Large intestine (tissue), 12 donors: Measurements from ENCODE around the gene LAMC3. TPM values are rescaled to one million over a fixed set of nuclear protein-coding genes. Genes with fewer than 3 reads are reported as not detected.

ENCODE experiments used
- DNase-seq, 2 donors: peaks; one replicate each; pipeline versions ENCODE4 v3.0.0 to v3.0.0-alpha.2; 2013
- H3K27ac ChIP-seq: one replicate; pipeline ENCODE4 v1.5.1; 2013; ENCODE audit warnings: low read length
- H3K27me3 ChIP-seq: 2 replicates; pipeline ENCODE4 v1.6.1; 2013; ENCODE audit warnings: low read length; ENCODE audit not compliant: control insufficient read depth, insufficient read depth
- H3K36me3 ChIP-seq: 2 replicates; pipeline ENCODE4 v1.6.1; 2013; ENCODE audit warnings: low read length; ENCODE audit not compliant: control insufficient read depth, insufficient read depth
- H3K4me1 ChIP-seq: one replicate; pipeline ENCODE4 v1.6.1; 2013; ENCODE audit warnings: low read length; ENCODE audit not compliant: control insufficient read depth, insufficient read depth
- H3K4me3 ChIP-seq: one replicate; pipeline ENCODE4 v1.5.1; 2013; ENCODE audit warnings: low read length
- H3K9me3 ChIP-seq: one replicate; pipeline ENCODE4 v1.6.1; 2013; ENCODE audit warnings: mild to moderate bottlenecking, low read depth, low read length, moderate library complexity; ENCODE audit not compliant: control insufficient read depth
- WGBS: methylation state at CpG from one replicate; pipeline ENCODE4 v1.1.5; 2013; ENCODE audit warnings: low lambda C conversion rate; ENCODE audit not compliant: insufficient coverage; 5-methylcytosine and 5-hydroxymethylcytosine counted together
- long read RNA-seq, 11 donors: transcript quantifications; one replicate each; lab custom pipeline, GENCODE V29; 2026
- polyA plus RNA-seq: library from polyadenylated mRNA; unstranded; fragments of 120-200 nt; gene quantifications from one replicate; pipeline ENCODE4 v1.2.1, GENCODE V29; 2013

The LAMC3 gene
- 0.66 TPM for polyA plus RNA-seq
- long read RNA-seq, donor 1, result 0 reads
- long read RNA-seq, donor 2, result 0 reads
- long read RNA-seq, donor 3, result 0 reads
- long read RNA-seq, donor 4, result 0 reads
- long read RNA-seq, donor 5, result 0 reads
- long read RNA-seq, donor 6, result 0 reads
- long read RNA-seq, donor 7, result 0 reads
- long read RNA-seq, donor 8, result 0 reads
- long read RNA-seq, donor 9, result 0 reads
- long read RNA-seq, donor 10, result 0 reads
- long read RNA-seq, donor 11, result 0 reads

- WGBS, result no CpG with 5 or more reads among the region's 88 CpGs
- no peak for DNase-seq
- Histone ChIP-seq H3K27ac (no peak within 1 kb of the TSS), H3K9me3 (no peaks in the 10 kb centered on the region), H3K4me3 (no peak within 1 kb of the TSS), H3K27me3 (peaks cover 43% of the 10 kb centered on the region), H3K4me1 (no peaks in the 10 kb centered on the region), H3K36me3 (no peaks in the 10 kb centered on the region)
These were observed at the start of gene LAMC3 for GRCh38 chr9:131008909-131009618. Gene LAMC3, plus strand, starts transcription at chr9:131009174. Its CDS starts 41 bp downstream, at chr9:131009215.

- Histone ChIP-seq H3K9me3 (peaks cover 6% of the 10 kb centered on the region), H3K4me3 (no peak overlapping the region), H3K27ac (no peak overlapping the region), H3K27me3 (peaks cover 2% of the 10 kb centered on the region), H3K4me1 (no peaks in the 10 kb centered on the region), H3K36me3 (no peaks in the 10 kb centered on the region)
- DNase-seq, result no peak
- WGBS, result no CpG with 5 or more reads among the region's 9 CpGs
These were observed 49.1 kb upstream of the LAMC3 start for GRCh38 chr9:130959809-130960334.

GRCh38 chr9:130960522-130961378, 48.2 kb upstream of the LAMC3 start:
- Histone ChIP-seq H3K4me3 (no peak overlapping the region), H3K36me3 (no peaks in the 10 kb centered on the region), H3K27ac (no peak overlapping the region), H3K27me3 (peaks cover 2% of the 10 kb centered on the region), H3K9me3 (peaks cover 6% of the 10 kb centered on the region), H3K4me1 (no peaks in the 10 kb centered on the region)
- no peak for DNase-seq
- WGBS, result no CpG with 5 or more reads among the region's 14 CpGs

GRCh38 chr9:130961511-130962300, 47.3 kb upstream of the LAMC3 start:
- WGBS, result 40% methylated on average over 1 of the region's 8 CpGs
- H3K27me3 ChIP-seq, result peaks cover 2% of the 10 kb centered on the region
- H3K4me1 ChIP-seq, result no peaks in the 10 kb centered on the region
- H3K4me3 ChIP-seq, result no peak overlapping the region
- DNase-seq, result no peak
- peaks cover 6% of the 10 kb centered on the region for H3K9me3 ChIP-seq
- no peaks in the 10 kb centered on the region for H3K36me3 ChIP-seq
- H3K27ac ChIP-seq, result no peak overlapping the region

GRCh38 chr9:130962418-130963316, 46.3 kb upstream of the LAMC3 start:
- Histone ChIP-seq H3K27me3 (peaks cover 2% of the 10 kb centered on the region), H3K27ac (no peak overlapping the region), H3K9me3 (peaks cover 6% of the 10 kb centered on the region), H3K4me3 (no peak overlapping the region), H3K36me3 (no peaks in the 10 kb centered on the region), H3K4me1 (no peaks in the 10 kb centered on the region)
- WGBS, result no CpG with 5 or more reads among the region's 22 CpGs
- DNase-seq, result no peak

GRCh38 chr9:130963337-130963908, 45.6 kb upstream of the LAMC3 start:
- Histone ChIP-seq H3K27ac (no peak overlapping the region), H3K4me3 (no peak overlapping the region), H3K9me3 (peaks cover 5% of the 10 kb centered on the region), H3K36me3 (no peaks in the 10 kb centered on the region), H3K27me3 (peaks cover 2% of the 10 kb centered on the region), H3K4me1 (no peaks in the 10 kb centered on the region)
- WGBS, result no CpG with 5 or more reads among the region's 15 CpGs
- no peak for DNase-seq

- Histone ChIP-seq H3K4me3 (no peak overlapping the region), H3K4me1 (no peaks in the 10 kb centered on the region), H3K27ac (no peak overlapping the region), H3K27me3 (peaks cover 2% of the 10 kb centered on the region), H3K36me3 (no peaks in the 10 kb centered on the region), H3K9me3 (peaks cover under 1% of the 10 kb centered on the region)
- no peak for DNase-seq
- WGBS, result 96% methylated on average over 3 of the region's 8 CpGs
These were observed 45.1 kb upstream of the LAMC3 start for GRCh38 chr9:130963916-130964315.

GRCh38 chr9:130965680-130966079, 43.3 kb upstream of the LAMC3 start:
- Histone ChIP-seq H3K4me1 (no peaks in the 10 kb centered on the region), H3K9me3 (no peaks in the 10 kb centered on the region), H3K27me3 (peaks cover 2% of the 10 kb centered on the region), H3K27ac (no peak overlapping the region), H3K4me3 (no peak overlapping the region), H3K36me3 (no peaks in the 10 kb centered on the region)
- WGBS, result no CpG with 5 or more reads among the region's 7 CpGs
- DNase-seq, result no peak

GRCh38 chr9:130970052-130970451, 38.9 kb upstream of the LAMC3 start:
- no peaks in the 10 kb centered on the region for H3K36me3 ChIP-seq
- no peaks in the 10 kb centered on the region for H3K9me3 ChIP-seq
- WGBS, result no CpG with 5 or more reads among the region's 12 CpGs
- H3K27me3 ChIP-seq, result peaks cover 21% of the 10 kb centered on the region
- DNase-seq, result no peak
- H3K4me1 ChIP-seq, result no peaks in the 10 kb centered on the region
- no peak overlapping the region for H3K27ac ChIP-seq
- H3K4me3 ChIP-seq, result no peak overlapping the region
